Skeletal muscle tissue (tissue), 5 donors: ENCODE results near the gene ZNF888. TPM values are rescaled to one million over a fixed set of nuclear protein-coding genes. Genes with fewer than 3 reads are reported as not detected.
"Not testable (repeated sequence)": the region's sequence is repeated elsewhere in the genome, so short reads cannot be mapped to it uniquely, and the experiment has no call there.

Experiments used
- H3K27ac ChIP-seq: one replicate; pipeline ENCODE4 v1.7.0; 2013; ENCODE audit warnings: mild to moderate bottlenecking, low read depth, low read length, inconsistent platforms
- H3K27me3 ChIP-seq, 3 donors: one replicate each; pipeline ENCODE4 v1.7.0; 2013; ENCODE audit warnings: low read length in 3 of 3; ENCODE audit not compliant: control insufficient read depth in 3 of 3, insufficient read depth in 3 of 3
- H3K36me3 ChIP-seq, 3 donors: one replicate each; pipeline ENCODE4 v1.7.0; 2013; ENCODE audit warnings: low read length in 3 of 3; ENCODE audit not compliant: control insufficient read depth in 3 of 3, insufficient read depth in 3 of 3
- H3K4me1 ChIP-seq, 3 donors: one replicate each; pipeline ENCODE4 v1.7.0; 2013; ENCODE audit warnings: low read length in 3 of 3, mild to moderate bottlenecking in 3 of 3; ENCODE audit not compliant: control insufficient read depth in 3 of 3, insufficient read depth in 3 of 3
- H3K4me3 ChIP-seq, 3 donors: one replicate each; pipeline ENCODE4 v1.7.0; 2013; ENCODE audit warnings: low read length in 3 of 3
- H3K9ac ChIP-seq, 3 donors: one replicate each; pipeline ENCODE4 v1.7.0; 2013; ENCODE audit warnings: low read length in 3 of 3, mild to moderate bottlenecking in 3 of 3, moderate library complexity in 2 of 3, low read depth in 1 of 3
- H3K9me3 ChIP-seq, 3 donors: one replicate each; pipeline ENCODE4 v1.7.0; 2013; ENCODE audit warnings: low read length in 3 of 3; ENCODE audit not compliant: control insufficient read depth in 3 of 3
- small RNA-seq: library from RNA; depleted of rRNA; stranded (forward); fragments of <200 nt; gene quantifications from one replicate; pipeline ENCODE3, GENCODE V24; 2014
- total RNA-seq: library from RNA; depleted of rRNA; stranded (reverse); fragments of >200 nt; gene quantifications from one replicate; pipeline ENCODE4 v1.2.3, GENCODE V29; 2014
- donor health status: Osteomylitis.

The ZNF888 gene
- total RNA-seq, 1 donor from 2014 or later: 2.1 TPM

DNA sequence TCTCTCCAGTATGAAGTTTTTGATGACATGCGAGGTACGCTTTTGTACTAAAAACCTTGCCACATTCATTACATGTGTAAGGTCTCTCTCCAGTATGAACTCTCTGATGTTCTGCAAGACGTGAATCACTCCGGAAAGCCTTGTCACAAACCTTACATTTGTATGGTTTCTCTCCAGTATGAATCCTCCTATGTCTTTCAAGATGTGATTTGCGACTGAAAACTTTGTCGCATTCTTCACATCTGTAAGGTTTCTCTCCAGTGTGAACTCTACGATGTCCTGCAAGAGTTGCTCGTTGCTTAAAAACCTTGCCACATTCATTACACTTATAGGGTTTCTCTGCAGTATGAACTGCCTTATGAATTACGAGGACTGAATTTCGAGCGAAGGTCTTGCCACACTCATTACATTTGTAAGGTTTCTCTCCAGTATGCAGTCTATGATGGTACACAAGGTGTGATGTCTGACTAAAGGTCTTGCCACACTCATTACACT, 42.3 kb downstream of the ZNF888 start:
- Histone ChIP-seq H3K9ac (no peak overlapping the region), H3K36me3 (peaks cover 48 to 67% (median 58%) of the 10 kb centered on the region in 3 donors), H3K9me3 (peaks cover 0 to 9% (median 2%) of the 10 kb centered on the region in 3 donors), H3K4me1 (no peaks in the 10 kb centered on the region), H3K4me3 (no peak overlapping the region), H3K27ac (no peak overlapping the region), H3K27me3 (no peaks in the 10 kb centered on the region)

DNA sequence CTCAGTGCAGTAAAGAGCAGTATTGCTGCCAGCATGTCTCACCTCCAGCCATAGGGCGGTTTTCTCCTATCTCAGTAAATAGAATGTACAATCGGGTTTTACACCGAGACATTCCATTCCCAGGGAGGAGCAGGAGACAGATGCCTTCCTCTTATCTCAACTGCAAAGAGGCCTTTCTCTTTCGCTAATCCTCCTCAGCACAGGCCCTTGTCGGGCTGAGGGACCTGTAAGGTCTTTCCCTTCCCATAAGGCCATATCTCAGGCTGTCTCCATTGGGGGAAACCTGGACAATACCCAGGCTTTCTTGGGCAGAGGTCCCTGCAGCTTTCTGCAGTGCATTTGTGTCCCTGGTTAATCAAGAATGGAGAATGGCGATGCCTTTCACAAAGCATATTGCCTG, 50.2 kb downstream of the ZNF888 start:
- not testable (repeated sequence) for H3K4me3 ChIP-seq

DNA sequence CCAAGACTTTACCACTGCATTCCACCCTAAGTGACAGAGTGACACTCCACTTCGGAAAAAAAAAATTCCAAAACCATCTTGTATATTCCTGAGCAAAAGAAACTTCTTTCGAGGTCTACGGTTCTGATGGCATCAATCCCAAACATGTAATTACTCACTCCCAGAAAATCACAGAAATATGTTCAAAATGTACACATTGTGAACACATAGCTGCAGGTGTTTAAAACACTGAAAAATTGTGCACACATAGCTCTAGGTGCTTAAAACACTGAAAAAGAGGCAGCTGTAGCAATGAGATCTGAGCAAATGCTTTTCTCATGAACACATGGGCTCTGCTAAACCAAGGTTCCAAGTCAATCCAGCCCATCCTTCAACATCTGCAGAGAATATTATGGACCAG, 51.8 kb downstream of the ZNF888 start:
- H3K4me1 ChIP-seq: no peaks in the 10 kb centered on the region
- H3K36me3 ChIP-seq: no peaks in the 10 kb centered on the region

More for the DNA sequence above, 50.2 kb downstream of the ZNF888 start:
- not testable (repeated sequence) for H3K9me3 ChIP-seq, H3K9ac ChIP-seq, H3K27me3 ChIP-seq, H3K36me3 ChIP-seq, H3K27ac ChIP-seq, H3K4me1 ChIP-seq

DNA sequence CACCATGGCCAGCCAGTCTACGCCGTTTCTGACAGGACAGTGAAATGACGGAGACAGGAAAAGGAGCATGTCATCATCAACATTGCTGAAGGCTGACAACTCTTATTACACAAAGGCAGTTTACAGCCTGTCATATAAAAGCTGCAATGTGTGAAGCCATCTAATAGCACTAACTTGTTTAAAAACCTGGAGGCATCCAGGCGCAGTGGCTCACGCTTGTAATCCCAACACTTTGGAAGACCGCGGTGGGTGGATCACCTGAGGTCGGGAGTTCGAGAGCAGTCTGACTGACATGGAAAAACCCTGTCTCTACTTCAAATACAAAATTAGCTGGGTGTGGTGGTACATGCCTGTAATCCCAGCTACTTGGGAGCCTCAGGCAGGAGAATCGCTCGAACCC, 55.2 kb downstream of the ZNF888 start:
- not testable (repeated sequence) for H3K4me1 ChIP-seq, H3K36me3 ChIP-seq, H3K9me3 ChIP-seq, H3K4me3 ChIP-seq, H3K27ac ChIP-seq, H3K27me3 ChIP-seq, H3K9ac ChIP-seq

More for the DNA sequence above, 51.8 kb downstream of the ZNF888 start:
- no peaks in the 10 kb centered on the region for H3K27me3 ChIP-seq
- no peak overlapping the region for H3K9ac ChIP-seq
- no peak overlapping the region for H3K4me3 ChIP-seq
- H3K27ac ChIP-seq: no peak overlapping the region
- H3K9me3 ChIP-seq: no peaks in the 10 kb centered on the region

DNA sequence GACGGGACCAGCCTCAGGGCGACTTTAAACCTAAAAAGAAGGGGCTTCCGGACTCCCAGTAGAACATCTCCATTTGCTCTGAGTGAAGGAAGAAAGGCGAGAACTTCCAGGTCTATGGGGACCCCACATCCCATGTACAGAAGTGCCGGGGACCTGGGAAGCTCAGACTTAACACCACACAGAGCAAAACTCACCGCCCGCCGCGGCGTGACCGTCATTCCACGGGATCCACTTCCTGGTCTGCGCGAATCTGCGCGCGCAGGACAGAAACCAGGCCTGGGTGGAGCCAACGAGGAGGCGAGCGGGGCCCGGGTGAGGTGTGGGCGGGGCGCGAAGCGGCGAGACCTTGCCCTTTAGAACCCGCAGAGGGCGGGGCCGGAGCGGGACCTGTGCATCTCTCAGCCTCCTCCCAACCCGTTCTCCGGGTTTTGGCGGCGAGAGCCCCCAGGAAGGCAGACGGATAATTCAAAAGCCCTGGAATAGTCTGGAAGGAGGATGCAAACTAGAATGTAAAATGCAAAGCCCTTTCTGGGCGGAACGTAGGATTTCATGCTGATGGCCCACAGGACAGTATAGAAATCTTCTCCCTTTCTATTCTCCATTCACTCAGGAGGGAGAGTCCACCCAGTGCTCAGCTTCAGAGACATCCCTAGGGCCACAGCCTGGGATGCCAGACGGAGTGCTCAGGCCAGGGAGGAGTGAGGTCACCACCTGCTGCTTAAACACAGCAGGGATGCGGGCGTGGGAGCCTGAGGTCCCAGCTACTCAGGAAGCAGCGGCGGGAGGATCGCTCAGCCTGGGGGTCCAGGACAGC, 65.6 kb downstream of the ZNF888 start, which contains the start of gene ZNF468:
TSS of gene ZNF468 (minus strand) at position 242 of the 814 bp plus-strand sequence. CDS start 3,347 bp downstream, outside the sequence.
- peak within 1 kb of the TSS; percentile 71 to 83 (median 79) for H3K4me3 ChIP-seq
- H3K9me3 ChIP-seq, H3K27ac ChIP-seq, H3K4me1 ChIP-seq, H3K27me3 ChIP-seq: not testable (repeated sequence)
- peaks cover 6 to 11% (median 7%) of the 10 kb centered on the region in 3 donors for H3K36me3 ChIP-seq
- H3K9ac ChIP-seq: peak within 1 kb of the TSS; percentile 69 to 78 (median 71)

DNA sequence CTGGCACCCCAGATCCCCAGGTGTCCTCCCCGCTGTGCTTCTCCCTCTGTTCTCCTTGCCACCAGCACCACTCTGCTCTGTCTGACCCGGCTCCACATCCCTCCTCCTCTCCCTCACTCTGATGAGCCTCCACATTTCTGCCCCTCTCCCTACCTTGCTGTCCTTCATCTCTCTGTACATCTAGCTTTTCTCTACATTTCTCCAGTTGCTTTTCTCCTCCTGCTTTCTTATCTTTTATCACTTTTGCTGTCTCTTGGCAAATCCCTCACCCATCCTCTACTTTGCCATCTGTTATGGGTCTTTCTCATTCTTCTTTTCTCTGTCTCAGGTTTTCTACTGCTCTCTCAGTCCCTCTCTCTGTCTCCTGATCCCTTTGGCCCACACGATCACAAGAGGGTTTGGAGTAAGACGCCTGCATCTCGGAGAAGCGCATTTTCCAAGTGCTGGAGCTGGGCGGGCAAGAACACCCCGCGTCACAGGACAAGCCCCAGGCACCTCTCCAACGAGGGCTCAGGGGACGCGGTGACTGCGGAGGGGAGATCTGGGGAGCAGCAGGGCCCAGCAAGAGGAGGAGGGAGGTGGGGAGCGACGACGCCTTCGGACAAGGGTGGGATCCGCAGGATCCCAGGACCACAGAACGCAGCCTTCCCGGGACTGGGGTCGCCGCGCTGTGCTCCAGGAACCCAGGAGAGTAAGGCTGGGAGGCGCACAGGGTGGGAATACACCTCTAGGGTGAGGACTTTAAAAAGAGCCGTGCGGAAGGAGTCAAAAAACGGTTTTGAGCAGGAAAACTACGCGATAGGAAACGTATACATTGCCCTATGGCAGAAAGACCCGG, 66.5 kb downstream of the ZNF888 start:
- Histone ChIP-seq H3K9ac (peak overlapping the region; percentile 69 to 78 (median 71)), H3K36me3 (peaks cover 6 to 11% (median 7%) of the 10 kb centered on the region in 3 donors), H3K4me3 (peak overlapping the region; percentile 71 to 83 (median 79))
- H3K27me3 ChIP-seq, H3K27ac ChIP-seq, H3K9me3 ChIP-seq, H3K4me1 ChIP-seq: not testable (repeated sequence)

Small RNAs within 50 kb of the gene (small RNA-seq; reads per million reads assigned to genes)
- 0.21 reads per million for gene ZNF320

Other genes starting within 250 kb of the ZNF888 start
- gene ZNF611, start 188.4 kb downstream of the ZNF888 start, total RNA-seq: 9.4 TPM
- 2.1 TPM for gene ZNF600, start 136.6 kb downstream of the ZNF888 start, total RNA-seq
- gene ZNF28, start 101.8 kb downstream of the ZNF888 start, total RNA-seq: 3.1 TPM
- 14.6 TPM for gene ZNF468, start 65.8 kb downstream of the ZNF888 start, total RNA-seq
- gene ZNF320, start 25.8 kb downstream of the ZNF888 start, total RNA-seq: 6.3 TPM
- gene ZNF816, start 39.5 kb upstream of the ZNF888 start, total RNA-seq: 6.8 TPM
- not detected for gene ERVV-1, start 90.5 kb upstream of the ZNF888 start, total RNA-seq
- gene ERVV-2, start 121.3 kb upstream of the ZNF888 start, total RNA-seq: not detected
- gene ZNF160, start 180.0 kb upstream of the ZNF888 start, total RNA-seq: 20.9 TPM
- gene ZNF415, start 209.5 kb upstream of the ZNF888 start, total RNA-seq: 3.7 TPM
- 6.8 TPM for gene ZNF347, start 235.6 kb upstream of the ZNF888 start, total RNA-seq